WTC11 (cell line): ENCODE measurements around the gene FXN. TPM values are rescaled to one million over a fixed set of nuclear protein-coding genes. Genes with fewer than 3 reads are reported as not detected.

Experiments
- ATAC-seq: fragments of 200-7000 bp; cut with Tn5 transposase; 2 replicates; pipeline ENCODE4 v1.10.0; 2021; ENCODE audit warnings: mild to moderate bottlenecking, moderate library complexity
- CTCF ChIA-PET: fragments of 300-600 bp; sonication (Branson Sonifier 250); formaldehyde crosslinking; loops from one replicate; lab custom pipeline; 2021; ENCODE audit warnings: antibody characterized with exemption; lab: Charles Lee
- POLR2A ChIA-PET: fragments of 350-600 bp; sonication (Branson Sonifier 250); formaldehyde crosslinking; loops from one replicate; lab custom pipeline; 2021; ENCODE audit warnings: antibody characterized with exemption; lab: Charles Lee
- DNase-seq: peaks from one replicate; pipeline ENCODE4 v3.0.0; 2021; ENCODE audit warnings: low spot score
- H3K27ac Mint-ChIP-seq: 2 replicates; pipeline ENCODE4 v1.8.0; 2021; ENCODE audit warnings: mixed read lengths
- H3K27me3 Mint-ChIP-seq: 2 replicates; pipeline ENCODE4 v1.8.0; 2021; ENCODE audit warnings: low read depth, mild to moderate bottlenecking, moderate library complexity, mixed read lengths
- H3K36me3 Mint-ChIP-seq: 2 replicates; pipeline ENCODE4 v1.8.0; 2021; ENCODE audit warnings: mixed read lengths
- H3K4me1 Mint-ChIP-seq: 2 replicates; pipeline ENCODE4 v1.8.0; 2022; ENCODE audit warnings: mixed read lengths
- H3K4me3 Mint-ChIP-seq: 2 replicates; pipeline ENCODE4 v1.8.0; 2021; ENCODE audit warnings: mild to moderate bottlenecking, moderate library complexity, mixed read lengths
- H3K9me3 Mint-ChIP-seq: 2 replicates; pipeline ENCODE4 v1.8.0; 2021; ENCODE audit warnings: mixed read lengths
- FOXK1 ChIP-seq: sonication (generic); formaldehyde crosslinking; IDR thresholded peaks from 2 replicates; pipeline ENCODE4 v1.8.0; 2022; ENCODE audit warnings: mild to moderate bottlenecking, moderate library complexity, missing genetic modification reagents
- FOXP1 ChIP-seq: sonication (generic); formaldehyde crosslinking; IDR thresholded peaks from 2 replicates; pipeline ENCODE4 v1.8.0; 2022; ENCODE audit warnings: missing genetic modification reagents, mild to moderate bottlenecking, moderate library complexity, borderline replicate concordance
- KAT7 ChIP-seq: sonication (generic); formaldehyde crosslinking; IDR thresholded peaks from 2 replicates; pipeline ENCODE4 v1.8.1; 2023; ENCODE audit warnings: missing genetic modification reagents, mild to moderate bottlenecking, borderline replicate concordance
- MYBL2 ChIP-seq: sonication (generic); formaldehyde crosslinking; IDR thresholded peaks from 2 replicates; pipeline ENCODE4 v1.8.1; 2023; ENCODE audit warnings: mild to moderate bottlenecking, moderate library complexity, missing genetic modification reagents
- RELA ChIP-seq: sonication (generic); formaldehyde crosslinking; IDR thresholded peaks from 2 replicates; pipeline ENCODE4 v1.8.1; 2022; ENCODE audit warnings: missing genetic modification reagents, mild to moderate bottlenecking, borderline replicate concordance
- SMAD4 ChIP-seq: sonication (generic); formaldehyde crosslinking; IDR thresholded peaks from 2 replicates; pipeline ENCODE4 v1.8.0; 2022; ENCODE audit warnings: mild to moderate bottlenecking, missing genetic modification reagents
- ZNF121 ChIP-seq: sonication (generic); formaldehyde crosslinking; IDR thresholded peaks from 2 replicates; pipeline ENCODE4 v1.8.0; 2023; ENCODE audit warnings: missing genetic modification reagents
- ZNF219 ChIP-seq: sonication (generic); formaldehyde crosslinking; IDR thresholded peaks from 2 replicates; pipeline ENCODE4 v1.8.0; 2023; ENCODE audit warnings: missing genetic modification reagents, mild to moderate bottlenecking, borderline replicate concordance
- total RNA-seq: library from RNA; stranded (reverse); gene quantifications from 3 replicates; pipeline ENCODE4 v1.2.3, GENCODE V29; 2021
- TF ChIP-seq, protein P1 (sequence below): sonication (generic); formaldehyde crosslinking; IDR thresholded peaks from 2 replicates; pipeline ENCODE4 v1.8.1; 2022; ENCODE audit warnings: low read depth, missing genetic modification reagents, borderline replicate concordance
- TF ChIP-seq, protein P2 (sequence below): fragments of 250-450 bp; sonication (Bioruptor Pico); IDR thresholded peaks from 2 replicates; pipeline ENCODE4 v1.8.0; 2021; ENCODE audit warnings: mild to moderate bottlenecking
- TF ChIP-seq, protein P3 (sequence below): sonication (generic); formaldehyde crosslinking; IDR thresholded peaks from 2 replicates; pipeline ENCODE4 v1.8.0; 2022; ENCODE audit warnings: mild to moderate bottlenecking, missing genetic modification reagents
- TF ChIP-seq, protein P4 (sequence below): fragments of 250-450 bp; sonication (Bioruptor Pico); IDR thresholded peaks from 2 replicates; pipeline ENCODE4 v1.9.0; 2021; ENCODE audit warnings: mild to moderate bottlenecking, borderline replicate concordance
- TF ChIP-seq, protein P5 (sequence below): sonication (generic); formaldehyde crosslinking; IDR thresholded peaks from 2 replicates; pipeline ENCODE4 v1.8.1; 2022; ENCODE audit warnings: low read depth, mild to moderate bottlenecking, moderate library complexity, missing genetic modification reagents, borderline replicate concordance

Gene FXN
- total RNA-seq, 1 experiment from 2014 or later, result 30.6 TPM

DNA sequence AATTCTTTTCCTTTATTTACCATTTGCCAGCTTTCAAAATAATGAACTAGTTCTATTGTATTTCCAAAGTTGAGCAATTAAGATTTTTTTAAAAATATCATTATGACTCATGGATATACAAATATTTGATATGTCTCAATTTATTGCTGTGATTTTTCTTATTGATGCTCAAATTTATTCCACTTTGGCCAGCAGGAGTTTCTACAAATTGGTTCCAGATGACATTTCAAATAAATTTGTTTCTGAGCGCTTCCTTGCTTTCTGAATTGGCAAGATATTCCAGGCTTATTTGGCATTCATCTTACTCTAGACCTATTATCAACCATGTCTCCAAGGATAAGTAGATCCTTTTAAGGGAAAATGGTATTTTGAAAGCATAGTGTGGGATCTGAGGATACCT lies 80.1 kb downstream of the FXN start:
- ChIA-PET POLR2A (no interaction called here), CTCF (no interaction called here)
- Mint-ChIP-seq H3K9me3 (peaks cover 3% of the 10 kb centered on the region; the same call in 1 of the 2 replicates), H3K27ac (no peak overlapping the region), H3K4me1 (peaks cover 28% of the 10 kb centered on the region), H3K27me3 (no peaks in the 10 kb centered on the region), H3K4me3 (no peak overlapping the region), H3K36me3 (peaks cover 8% of the 10 kb centered on the region; the same call in 1 of the 2 replicates)
- no peak for ATAC-seq
- TF ChIP-seq KAT7 (CRISPR knock-in tag) (no peak), ZNF219 (CRISPR knock-in tag) (no peak), RELA (CRISPR knock-in tag) (no peak)
- TF ChIP-seq, protein P1, sequence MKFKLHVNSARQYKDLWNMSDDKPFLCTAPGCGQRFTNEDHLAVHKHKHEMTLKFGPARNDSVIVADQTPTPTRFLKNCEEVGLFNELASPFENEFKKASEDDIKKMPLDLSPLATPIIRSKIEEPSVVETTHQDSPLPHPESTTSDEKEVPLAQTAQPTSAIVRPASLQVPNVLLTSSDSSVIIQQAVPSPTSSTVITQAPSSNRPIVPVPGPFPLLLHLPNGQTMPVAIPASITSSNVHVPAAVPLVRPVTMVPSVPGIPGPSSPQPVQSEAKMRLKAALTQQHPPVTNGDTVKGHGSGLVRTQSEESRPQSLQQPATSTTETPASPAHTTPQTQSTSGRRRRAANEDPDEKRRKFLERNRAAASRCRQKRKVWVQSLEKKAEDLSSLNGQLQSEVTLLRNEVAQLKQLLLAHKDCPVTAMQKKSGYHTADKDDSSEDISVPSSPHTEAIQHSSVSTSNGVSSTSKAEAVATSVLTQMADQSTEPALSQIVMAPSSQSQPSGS (CRISPR knock-in tag), result no peak
- TF ChIP-seq, protein P2, sequence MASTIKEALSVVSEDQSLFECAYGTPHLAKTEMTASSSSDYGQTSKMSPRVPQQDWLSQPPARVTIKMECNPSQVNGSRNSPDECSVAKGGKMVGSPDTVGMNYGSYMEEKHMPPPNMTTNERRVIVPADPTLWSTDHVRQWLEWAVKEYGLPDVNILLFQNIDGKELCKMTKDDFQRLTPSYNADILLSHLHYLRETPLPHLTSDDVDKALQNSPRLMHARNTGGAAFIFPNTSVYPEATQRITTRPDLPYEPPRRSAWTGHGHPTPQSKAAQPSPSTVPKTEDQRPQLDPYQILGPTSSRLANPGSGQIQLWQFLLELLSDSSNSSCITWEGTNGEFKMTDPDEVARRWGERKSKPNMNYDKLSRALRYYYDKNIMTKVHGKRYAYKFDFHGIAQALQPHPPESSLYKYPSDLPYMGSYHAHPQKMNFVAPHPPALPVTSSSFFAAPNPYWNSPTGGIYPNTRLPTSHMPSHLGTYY (CRISPR knock-in tag), result no peak
- no peak for DNase-seq

DNA sequence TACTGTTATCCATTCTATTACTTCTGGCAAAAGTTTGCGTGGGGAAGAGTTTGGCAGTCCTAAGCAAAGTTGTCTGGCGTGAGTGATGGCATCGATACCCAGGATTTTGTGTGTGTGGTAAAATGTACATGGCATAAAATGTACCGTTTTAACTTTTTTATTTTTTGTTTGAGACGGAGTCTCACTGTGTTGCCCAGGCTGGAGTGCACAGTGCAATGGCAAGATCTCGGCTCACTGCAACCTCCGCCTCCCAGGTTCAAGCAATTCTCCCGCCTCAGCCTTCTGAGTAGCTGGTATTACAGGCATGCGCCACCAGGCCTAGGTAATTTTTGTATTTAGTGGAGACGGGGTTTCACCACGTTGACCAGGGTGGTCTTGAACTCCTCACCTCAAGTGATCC lies 83.1 kb downstream of the FXN start:
- H3K4me1 Mint-ChIP-seq, result peaks cover 33% of the 10 kb centered on the region
- peaks cover 3% of the 10 kb centered on the region; the same call in 1 of the 2 replicates for H3K36me3 Mint-ChIP-seq
- peak overlapping the region; percentile 25 for H3K27ac Mint-ChIP-seq
- no peaks in the 10 kb centered on the region for H3K27me3 Mint-ChIP-seq
- ChIA-PET POLR2A (interaction anchor here (0.9 to 2.8 kb wide), 2 partner anchors 29 to 34 kb away, joined by 7 to 12 read pairs; no protein-coding TSS in a partner anchor), CTCF (interaction anchor here (0.6 to 1.0 kb wide), 3 partner anchors 31 to 103 kb away, joined by 3 to 4 read pairs (median 3); no protein-coding TSS in a partner anchor)
- H3K9me3 Mint-ChIP-seq, result peaks cover 3% of the 10 kb centered on the region; the same call in 1 of the 2 replicates
- DNase-seq (no peak), ATAC-seq (no peak)
- TF ChIP-seq SMAD4 (no peak), ZNF121 (CRISPR knock-in tag) (peak; percentile 92)
- no peak overlapping the region for H3K4me3 Mint-ChIP-seq

DNA sequence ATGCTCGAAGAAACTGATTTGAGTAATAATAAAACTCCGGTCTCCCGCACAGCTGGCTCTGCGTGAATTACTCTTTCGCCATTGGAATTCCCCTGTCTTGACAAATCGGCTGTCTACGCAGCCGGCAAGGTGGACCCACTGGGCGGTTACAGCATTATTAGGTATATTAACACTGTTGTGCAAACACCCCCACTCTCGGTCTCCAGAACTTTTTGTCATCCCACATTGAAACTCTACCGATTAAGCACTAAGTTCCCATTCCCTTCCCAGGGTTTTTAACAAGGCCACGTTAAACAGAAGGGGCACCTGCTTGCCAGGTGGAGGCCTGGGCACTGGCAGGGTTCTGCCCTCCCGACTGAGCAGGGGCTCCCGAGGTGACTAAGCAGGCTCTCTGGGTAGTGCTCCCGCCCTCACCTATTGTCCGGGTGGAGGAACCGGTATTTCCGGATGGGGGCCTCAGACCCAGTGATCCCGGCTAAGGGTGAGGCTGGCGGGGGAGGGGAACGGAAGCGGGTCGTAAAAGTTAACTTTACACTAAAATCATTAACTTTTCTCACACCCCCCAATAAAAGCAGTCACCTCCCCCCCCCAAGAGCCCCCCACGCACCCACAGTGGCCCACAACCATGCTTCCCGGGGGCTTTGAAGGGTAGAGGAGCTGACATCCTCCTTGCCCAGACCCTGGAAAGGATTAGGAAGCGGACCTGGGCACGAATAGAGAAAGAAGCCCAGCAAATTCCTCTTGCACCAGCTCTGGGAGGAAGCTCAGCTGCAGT lies 85.0 kb downstream of the FXN start:
- ATAC-seq (peak; percentile 79), DNase-seq (peak; percentile 91)
- H3K36me3 Mint-ChIP-seq, result peaks cover 3% of the 10 kb centered on the region; the same call in 1 of the 2 replicates
- CTCF ChIA-PET, result interaction anchor here (1.0 to 2.3 kb wide), 4 partner anchors 14 to 54 kb away, joined by 4 to 15 read pairs (median 6); no protein-coding TSS in a partner anchor
- H3K27ac Mint-ChIP-seq, result peak overlapping the region; percentile 100
- peak overlapping the region; percentile 75 for H3K4me3 Mint-ChIP-seq
- H3K27me3 Mint-ChIP-seq, result no peaks in the 10 kb centered on the region
- H3K9me3 Mint-ChIP-seq, result peaks cover 3% of the 10 kb centered on the region; the same call in 1 of the 2 replicates
- POLR2A ChIA-PET, result interaction anchor here (0.6 to 3.9 kb wide), 7 partner anchors 9 to 44 kb away, joined by 3 to 15 read pairs (median 5); no protein-coding TSS in a partner anchor
- H3K4me1 Mint-ChIP-seq, result peaks cover 27% of the 10 kb centered on the region
- TF ChIP-seq FOXP1 (CRISPR knock-in tag) (no peak), FOXK1 (CRISPR knock-in tag) (0 out of 2 replicates have a peak, but pooled peaks have one; percentile 15), KAT7 (CRISPR knock-in tag) (peak; percentile 9; the same call in 1 of the 2 replicates), MYBL2 (CRISPR knock-in tag) (no peak; the same call in 1 of the 2 replicates)
- TF ChIP-seq, protein P3, sequence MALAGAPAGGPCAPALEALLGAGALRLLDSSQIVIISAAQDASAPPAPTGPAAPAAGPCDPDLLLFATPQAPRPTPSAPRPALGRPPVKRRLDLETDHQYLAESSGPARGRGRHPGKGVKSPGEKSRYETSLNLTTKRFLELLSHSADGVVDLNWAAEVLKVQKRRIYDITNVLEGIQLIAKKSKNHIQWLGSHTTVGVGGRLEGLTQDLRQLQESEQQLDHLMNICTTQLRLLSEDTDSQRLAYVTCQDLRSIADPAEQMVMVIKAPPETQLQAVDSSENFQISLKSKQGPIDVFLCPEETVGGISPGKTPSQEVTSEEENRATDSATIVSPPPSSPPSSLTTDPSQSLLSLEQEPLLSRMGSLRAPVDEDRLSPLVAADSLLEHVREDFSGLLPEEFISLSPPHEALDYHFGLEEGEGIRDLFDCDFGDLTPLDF (CRISPR knock-in tag), result no peak
- TF ChIP-seq, protein P1 (CRISPR knock-in tag), result no peak
- TF ChIP-seq, protein P2 (CRISPR knock-in tag), result 0 out of 2 replicates have a peak, but pooled peaks have one; percentile 71
- TF ChIP-seq, protein P4, sequence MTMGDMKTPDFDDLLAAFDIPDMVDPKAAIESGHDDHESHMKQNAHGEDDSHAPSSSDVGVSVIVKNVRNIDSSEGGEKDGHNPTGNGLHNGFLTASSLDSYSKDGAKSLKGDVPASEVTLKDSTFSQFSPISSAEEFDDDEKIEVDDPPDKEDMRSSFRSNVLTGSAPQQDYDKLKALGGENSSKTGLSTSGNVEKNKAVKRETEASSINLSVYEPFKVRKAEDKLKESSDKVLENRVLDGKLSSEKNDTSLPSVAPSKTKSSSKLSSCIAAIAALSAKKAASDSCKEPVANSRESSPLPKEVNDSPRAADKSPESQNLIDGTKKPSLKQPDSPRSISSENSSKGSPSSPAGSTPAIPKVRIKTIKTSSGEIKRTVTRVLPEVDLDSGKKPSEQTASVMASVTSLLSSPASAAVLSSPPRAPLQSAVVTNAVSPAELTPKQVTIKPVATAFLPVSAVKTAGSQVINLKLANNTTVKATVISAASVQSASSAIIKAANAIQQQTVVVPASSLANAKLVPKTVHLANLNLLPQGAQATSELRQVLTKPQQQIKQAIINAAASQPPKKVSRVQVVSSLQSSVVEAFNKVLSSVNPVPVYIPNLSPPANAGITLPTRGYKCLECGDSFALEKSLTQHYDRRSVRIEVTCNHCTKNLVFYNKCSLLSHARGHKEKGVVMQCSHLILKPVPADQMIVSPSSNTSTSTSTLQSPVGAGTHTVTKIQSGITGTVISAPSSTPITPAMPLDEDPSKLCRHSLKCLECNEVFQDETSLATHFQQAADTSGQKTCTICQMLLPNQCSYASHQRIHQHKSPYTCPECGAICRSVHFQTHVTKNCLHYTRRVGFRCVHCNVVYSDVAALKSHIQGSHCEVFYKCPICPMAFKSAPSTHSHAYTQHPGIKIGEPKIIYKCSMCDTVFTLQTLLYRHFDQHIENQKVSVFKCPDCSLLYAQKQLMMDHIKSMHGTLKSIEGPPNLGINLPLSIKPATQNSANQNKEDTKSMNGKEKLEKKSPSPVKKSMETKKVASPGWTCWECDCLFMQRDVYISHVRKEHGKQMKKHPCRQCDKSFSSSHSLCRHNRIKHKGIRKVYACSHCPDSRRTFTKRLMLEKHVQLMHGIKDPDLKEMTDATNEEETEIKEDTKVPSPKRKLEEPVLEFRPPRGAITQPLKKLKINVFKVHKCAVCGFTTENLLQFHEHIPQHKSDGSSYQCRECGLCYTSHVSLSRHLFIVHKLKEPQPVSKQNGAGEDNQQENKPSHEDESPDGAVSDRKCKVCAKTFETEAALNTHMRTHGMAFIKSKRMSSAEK, result peak; percentile 75; the same call in 1 of the 2 replicates
- TF ChIP-seq, protein P5, sequence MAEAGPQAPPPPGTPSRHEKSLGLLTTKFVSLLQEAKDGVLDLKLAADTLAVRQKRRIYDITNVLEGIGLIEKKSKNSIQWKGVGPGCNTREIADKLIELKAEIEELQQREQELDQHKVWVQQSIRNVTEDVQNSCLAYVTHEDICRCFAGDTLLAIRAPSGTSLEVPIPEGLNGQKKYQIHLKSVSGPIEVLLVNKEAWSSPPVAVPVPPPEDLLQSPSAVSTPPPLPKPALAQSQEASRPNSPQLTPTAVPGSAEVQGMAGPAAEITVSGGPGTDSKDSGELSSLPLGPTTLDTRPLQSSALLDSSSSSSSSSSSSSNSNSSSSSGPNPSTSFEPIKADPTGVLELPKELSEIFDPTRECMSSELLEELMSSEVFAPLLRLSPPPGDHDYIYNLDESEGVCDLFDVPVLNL (CRISPR knock-in tag), result no peak
